Measurements from ENCODE around the gene RNF5.

Gene RNF5

GRCh38 chr6:32152769-32153563 lies 25.2 kb upstream of the RNF5 start:
- no peak for DNase-seq

GRCh38 chr6:32153564-32154513 lies 24.4 kb upstream of the RNF5 start, which contains the start of gene PPT2:
Gene PPT2 (plus strand): TSS chr6:32154141. CDS start chr6:32154595, 454 bp downstream.
- DNase-seq = peak; percentile 85

DNA sequence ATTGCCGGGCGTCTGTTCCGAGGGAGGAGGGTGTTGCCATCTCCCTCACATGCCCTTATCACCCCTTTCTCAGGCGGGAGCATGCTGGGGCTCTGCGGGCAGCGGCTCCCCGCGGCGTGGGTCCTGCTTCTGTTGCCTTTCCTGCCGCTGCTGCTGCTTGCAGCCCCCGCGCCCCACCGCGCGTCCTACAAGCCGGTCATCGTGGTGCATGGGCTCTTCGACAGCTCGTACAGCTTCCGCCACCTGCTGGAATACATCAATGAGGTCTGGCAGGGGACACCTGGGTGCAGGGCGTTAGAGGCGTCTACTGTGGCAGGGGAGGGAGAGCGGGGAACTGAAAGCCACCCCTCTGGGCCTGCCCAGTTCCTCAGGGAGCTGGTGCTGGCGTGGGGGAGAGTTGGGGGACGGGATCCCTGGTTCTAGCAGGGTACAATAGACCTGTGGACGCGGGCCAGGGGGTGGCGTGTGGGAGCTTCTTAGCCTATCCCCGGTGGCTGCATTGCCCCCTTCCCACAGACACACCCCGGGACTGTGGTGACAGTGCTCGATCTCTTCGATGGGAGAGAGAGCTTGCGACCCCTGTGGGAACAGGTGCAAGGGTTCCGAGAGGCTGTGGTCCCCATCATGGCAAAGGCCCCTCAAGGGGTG lies 23.6 kb upstream of the RNF5 start:
- peak; percentile 48 for DNase-seq

DNA sequence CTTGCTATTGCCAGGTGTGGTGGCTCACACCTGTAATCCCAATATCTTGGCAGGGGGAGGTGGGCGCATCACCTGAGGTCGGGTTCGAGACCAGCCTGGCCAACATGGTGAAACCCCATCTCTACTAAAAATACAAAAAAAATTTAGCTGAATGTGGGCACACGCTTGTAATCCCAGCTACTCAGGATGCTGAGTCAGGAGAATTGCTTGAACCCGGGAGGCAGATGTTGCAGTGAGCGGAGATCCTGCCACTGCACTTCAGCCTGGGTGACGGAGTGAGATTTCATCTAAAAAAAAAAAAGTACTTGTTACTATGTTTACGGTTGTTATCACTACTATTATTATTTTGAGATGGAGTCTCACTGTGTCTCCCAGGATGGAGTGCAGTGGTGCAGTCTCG lies 21.3 kb upstream of the RNF5 start:
- no peak for DNase-seq

DNA sequence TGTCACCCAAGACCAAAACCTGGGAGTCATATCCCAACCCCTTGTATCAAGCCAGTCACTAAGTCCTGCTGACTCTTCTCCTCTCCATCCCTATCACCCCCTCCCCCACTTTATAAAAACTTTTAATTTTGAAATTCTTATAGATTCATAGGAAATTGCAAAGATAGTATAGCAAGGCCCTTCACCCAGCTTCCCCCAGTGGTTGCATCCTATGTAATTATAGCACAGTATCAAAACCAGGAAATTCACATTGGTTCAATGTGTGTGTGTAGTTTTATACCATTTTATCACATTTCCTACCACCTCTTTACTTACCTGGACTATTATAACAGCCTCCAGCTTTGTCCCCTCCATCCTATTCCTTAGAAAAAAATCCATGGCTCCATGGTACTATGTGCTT lies 20.2 kb upstream of the RNF5 start:
- no peak for DNase-seq

DNA sequence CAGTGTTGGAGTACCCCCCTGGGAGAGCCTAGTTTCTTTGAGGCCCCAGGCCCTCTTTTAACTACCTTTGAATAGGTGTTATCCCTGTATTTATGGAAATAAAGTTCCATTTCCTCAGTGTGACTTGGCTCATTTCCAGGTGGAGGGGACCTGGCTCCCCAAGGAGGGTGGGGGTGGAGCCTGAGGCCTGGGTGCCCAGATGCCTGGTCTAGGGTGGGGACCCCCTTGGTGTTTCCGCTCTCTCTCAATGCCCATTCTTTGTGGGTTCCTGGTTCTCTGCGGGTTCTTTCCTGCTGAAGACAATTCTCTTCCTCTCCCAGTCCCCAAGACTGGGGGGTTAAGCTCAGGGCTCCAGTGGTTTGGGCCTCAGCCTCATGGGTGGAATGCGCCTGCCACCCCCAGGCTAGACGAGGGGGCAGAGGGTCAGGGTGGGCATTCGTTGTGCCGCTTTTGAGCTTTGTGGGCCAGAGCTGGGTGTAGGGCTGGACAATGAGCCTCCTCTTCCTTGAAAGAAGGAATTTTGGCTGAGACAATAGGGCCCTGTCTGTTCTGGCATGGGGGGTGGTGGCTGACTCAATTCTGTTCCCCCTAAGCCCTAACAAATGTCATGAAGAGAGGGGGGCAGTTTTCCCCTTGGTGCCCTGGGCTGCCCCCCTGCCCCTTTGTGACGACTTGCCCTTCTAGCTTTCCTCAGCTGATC lies 14.5 kb upstream of the RNF5 start:
- no peak for DNase-seq

DNA sequence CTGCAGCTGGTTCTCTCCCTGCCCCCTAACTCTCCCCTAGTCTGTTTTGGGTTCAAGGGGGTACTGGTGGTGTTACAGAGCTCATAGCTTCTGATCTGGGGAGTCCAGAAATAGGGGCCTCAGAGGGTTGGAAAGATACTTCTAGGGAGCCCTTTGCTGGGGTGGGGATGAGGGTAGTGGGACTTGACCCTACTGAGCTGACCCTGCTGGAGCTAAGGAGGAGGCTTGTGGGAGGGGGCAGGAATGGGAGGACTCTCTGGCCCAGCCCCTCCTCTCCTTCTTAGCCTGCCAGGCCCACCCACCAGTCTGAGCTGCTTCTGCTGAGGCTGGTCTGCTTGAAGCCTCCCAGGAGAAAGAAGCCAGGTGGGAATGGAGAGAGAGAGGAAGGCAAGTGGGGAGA lies 13.9 kb upstream of the RNF5 start, which contains the start of gene EGFL8:
Gene EGFL8 (plus strand): TSS at position 301 of the 400 bp plus-strand sequence. CDS start 1,571 bp downstream, outside the sequence.
- no peak for DNase-seq

- DNase-seq = no peak
These were observed 11.7 kb upstream of the RNF5 start for GRCh38 chr6:32166411-32167061.

GRCh38 chr6:32167154-32167760 lies 10.9 kb upstream of the RNF5 start:
- DNase-seq = no peak

DNA sequence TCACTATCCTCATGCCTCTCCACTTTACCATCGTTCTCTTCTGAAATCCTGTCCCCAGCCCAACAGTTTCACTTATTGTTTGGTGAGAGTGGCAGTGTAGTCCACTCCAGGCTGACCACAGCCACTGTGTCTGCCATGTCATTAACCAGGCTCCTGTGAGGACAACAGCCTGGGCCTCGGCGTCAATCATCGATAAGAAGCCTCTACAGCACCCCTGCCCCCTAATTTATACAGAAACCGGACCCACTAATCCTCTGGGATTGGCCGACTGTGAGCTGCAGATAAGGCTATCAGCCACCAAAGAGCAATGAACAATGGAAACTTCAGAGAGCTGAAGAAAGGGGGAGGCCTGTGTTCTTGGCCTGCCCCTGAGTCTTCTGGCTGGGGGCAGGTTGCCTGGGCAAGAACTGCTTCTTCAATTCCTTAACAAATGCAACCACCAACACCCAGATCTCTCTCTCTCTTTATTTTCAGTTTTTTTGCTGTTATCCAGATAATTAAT lies 10.4 kb upstream of the RNF5 start:
- DNase-seq = no peak

DNA sequence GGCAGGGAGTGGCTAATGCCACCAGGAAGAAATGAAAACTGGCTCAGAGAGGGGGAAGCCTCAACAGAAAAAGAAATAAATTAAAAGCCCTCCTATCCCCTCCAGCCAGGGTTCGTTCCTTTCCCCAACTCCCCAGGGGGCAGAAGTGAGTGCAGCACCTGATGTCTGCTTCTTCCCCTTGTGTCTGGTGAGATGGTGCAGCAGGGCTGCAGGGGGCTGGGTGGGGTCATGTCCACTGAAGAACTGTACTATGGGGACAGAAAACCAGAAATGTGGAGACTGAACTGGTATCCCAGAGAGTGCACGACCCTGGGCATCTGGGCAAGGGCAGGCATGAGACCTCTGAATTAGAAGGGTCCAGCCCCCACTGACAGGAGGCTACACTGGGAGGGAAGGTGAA lies 9.9 kb upstream of the RNF5 start:
- DNase-seq = no peak

DNA sequence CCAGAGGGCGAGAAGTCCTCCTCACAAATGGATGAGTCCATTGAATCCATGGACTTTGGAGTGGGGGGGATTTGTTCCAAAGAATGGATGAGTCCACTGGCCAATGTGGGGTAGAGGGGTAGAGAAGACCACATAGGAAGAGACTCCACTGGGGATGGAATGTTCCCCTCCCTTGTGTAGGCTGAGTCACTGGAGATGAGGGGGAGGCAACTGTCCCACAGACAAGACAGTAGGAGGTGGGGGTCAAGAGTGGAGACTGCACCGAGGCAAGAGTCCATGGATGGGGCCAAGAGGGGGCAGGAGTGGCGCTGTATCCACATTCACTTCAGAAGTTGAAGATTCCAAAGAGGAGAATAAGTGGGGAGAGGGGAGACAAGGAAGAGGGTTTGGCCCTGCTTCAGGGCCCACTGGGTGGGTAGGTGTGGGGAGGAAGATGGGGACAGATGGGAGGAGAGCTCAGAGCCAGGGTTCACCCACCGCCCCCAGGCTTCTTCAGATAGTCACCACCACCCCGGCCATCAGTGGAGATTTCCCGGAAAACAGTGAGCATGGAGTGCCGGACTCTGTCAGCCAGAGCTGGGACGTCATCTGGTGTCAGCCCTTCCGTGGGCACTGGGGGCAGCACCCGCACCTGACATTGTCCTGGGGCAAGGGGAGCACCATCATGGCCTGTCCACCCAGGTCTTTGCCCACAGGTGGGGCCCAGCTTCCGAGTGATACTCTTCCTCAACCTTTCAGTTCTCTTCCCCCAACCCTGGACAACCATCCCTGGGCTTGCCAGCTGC lies 9.2 kb upstream of the RNF5 start:
- DNase-seq = no peak

- no peak for DNase-seq
These were observed 7.9 kb upstream of the RNF5 start for GRCh38 chr6:32170294-32170693.

- no peak for DNase-seq
These were observed 7.0 kb upstream of the RNF5 start for GRCh38 chr6:32171234-32171633.

DNA sequence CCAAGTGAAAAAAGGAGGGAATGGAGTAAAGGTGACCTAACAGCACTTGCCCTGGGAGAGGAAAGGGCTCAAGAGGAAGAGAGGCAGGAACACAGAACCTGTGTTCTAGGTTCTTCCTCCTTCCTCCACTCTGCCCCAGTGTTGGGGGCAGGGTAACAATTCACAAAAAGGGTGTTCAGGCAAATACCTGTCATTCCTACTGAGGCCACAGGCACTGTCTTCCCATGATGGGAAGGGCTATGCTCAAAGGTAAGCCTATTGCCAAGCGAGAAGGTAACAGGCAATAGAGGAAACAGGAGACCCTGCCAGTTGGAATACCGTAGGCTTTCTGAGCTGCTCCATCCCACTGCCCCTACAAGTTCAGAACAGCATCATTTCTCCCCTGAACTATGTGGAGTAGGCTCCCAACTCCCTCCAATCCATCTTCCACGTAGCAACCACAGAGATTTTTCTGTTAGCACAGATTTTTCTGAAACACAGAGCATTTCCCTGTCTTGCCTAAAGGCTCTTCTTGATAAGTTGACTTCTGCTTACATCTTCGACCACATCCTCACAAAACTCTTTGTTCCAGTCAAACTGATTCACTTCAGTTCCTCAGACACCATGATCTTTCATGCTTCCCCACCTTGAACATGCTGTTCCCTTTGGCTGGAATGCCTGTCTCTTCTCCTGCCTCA lies 5.0 kb upstream of the RNF5 start:
- no peak for DNase-seq

DNA sequence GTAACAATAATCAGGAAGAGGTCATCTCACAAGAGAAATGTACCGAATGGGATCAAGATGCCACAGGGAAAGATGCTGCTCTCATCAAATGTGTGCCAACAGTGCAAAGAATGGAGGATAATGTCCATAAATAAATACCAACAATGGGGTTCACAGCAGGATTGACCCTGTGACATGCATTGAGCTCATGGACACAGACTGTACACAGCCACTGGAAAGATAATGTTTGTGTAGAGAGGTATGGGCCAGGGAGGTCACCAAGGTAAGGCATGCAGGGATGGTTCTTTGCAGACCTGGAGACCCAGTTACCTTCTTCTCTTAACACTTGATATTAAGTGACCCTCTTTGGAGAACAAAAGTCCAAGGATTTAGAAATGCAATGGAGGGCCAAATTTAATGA lies 3.8 kb upstream of the RNF5 start:
- no peak for DNase-seq

- DNase-seq = no peak
These were observed 2.9 kb upstream of the RNF5 start for GRCh38 chr6:32175322-32175710.

DNA sequence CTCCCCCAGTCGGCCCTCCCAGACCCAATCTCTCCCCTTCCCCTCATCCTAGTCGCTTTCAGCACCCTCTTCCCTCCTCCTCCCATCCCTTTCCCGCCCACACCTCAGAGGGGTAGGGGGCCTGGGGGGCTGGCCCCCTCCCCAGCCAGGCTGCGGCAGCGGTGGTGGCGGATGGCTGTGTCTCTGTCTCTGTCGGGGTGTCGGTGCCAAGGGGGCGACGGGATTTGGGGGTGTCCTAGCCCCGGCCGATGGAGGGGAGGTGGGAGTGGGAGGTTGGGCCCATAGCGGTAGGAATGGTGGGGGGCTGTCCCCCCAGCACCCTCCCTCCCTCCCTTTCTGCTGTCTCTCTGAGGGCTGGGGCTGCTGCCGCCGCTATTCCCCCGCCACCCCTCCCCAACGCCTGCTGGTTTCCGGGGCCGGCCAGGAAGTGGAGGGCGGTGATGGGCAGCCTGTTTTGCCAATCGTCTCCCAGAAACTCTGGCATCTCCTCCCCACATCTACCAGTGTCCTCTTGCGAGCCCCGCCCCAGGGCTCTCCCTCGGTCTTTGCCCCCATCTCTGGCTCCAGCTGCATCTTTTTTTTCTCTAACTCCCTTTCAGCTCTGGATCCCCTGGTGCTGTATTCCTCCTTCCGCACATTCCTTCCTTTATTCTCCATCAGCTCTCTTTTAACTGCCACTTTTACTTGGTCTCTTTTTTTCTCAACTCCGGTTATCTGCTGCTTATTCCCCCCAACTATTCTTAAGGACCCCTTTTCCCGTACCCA lies 2.3 kb upstream of the RNF5 start, which contains the start of gene AGPAT1:
Gene AGPAT1 (minus strand): TSS at position 374 of the 765 bp plus-strand sequence. CDS start 4,588 bp downstream, outside the sequence.
- peak; percentile 91 for DNase-seq

Data from NCI-H226 (cell line).